Measurements from ENCODE around the gene TOX4.

The TOX4 gene

DNA sequence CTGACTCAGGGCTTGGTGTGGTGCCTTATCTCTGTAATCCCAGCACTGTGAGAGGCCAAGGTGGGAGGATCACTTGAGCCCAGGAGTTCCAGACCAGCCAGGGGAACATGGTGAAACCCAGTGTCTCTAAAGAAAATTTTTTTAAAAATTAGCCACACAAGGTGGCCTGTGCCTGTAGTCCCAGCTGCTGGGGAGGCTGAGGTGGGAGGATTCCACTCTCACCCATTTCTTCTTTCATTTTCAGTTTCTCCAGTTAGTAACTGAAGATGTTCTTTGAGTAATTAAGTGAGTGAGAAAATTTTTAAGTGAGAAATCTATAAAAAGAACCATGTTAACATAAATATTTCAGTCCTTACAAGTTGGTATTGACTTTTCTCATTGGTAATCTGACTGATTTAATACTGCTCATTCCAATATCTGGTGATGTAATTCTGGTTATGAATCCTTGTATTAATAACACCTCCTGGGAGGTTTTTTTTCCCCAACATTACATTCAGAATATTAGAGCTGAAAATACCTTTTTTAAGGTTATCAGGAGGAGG is 28.1 kb downstream of the TOX4 start:
- DNase-seq, result no peak

DNA sequence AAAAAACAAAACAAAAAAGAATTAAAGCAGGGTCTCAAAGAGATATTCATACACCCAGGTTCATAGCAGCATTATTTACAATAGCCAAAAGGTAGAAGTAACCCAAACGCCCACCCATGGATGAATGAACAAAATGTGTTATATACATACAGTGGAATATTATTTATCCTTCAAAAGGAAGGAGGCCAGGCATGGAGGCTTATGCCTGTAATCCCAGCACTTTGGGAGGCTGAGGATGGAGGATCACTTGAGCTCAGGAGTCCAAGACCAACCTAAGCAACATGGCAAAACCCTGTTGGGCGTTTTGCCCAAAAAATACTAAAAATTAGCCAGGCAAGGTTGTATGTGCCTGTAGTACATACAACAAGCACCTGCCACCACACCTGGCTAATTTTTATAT is 29.6 kb downstream of the TOX4 start:
- no peak for DNase-seq

DNA sequence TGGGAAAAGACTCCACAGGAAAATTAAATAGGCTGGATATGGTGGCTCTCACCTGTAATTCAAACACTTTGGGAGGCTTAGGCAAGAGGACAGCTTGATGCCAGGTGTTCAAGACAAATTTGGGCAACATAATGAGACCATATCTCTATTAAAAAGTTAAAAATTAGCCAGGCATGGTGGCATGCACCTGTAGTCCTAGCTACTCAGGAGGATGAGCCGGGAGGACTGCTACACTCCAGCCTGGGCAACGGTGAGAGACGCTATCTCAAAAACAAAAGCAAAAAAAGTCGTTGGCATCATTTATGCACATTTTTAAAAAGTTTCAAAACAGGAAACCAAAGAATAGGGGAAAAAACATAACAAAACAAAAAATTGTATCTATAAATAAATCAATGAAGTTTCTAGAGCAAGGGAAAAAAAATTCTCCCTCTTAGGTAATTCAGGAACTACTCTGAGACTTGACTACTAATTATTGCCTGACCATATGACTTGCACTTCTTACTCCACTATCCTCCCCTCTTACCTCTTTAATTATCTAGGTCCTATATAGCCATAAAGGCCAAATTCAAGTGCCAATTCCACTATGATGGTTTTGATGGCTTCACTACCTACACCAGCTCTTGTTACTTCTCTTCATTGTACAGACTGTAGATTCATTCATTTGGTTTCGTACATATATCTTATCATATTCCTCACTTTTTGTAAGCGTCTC is 32.6 kb downstream of the TOX4 start:
- no peak for DNase-seq

DNA sequence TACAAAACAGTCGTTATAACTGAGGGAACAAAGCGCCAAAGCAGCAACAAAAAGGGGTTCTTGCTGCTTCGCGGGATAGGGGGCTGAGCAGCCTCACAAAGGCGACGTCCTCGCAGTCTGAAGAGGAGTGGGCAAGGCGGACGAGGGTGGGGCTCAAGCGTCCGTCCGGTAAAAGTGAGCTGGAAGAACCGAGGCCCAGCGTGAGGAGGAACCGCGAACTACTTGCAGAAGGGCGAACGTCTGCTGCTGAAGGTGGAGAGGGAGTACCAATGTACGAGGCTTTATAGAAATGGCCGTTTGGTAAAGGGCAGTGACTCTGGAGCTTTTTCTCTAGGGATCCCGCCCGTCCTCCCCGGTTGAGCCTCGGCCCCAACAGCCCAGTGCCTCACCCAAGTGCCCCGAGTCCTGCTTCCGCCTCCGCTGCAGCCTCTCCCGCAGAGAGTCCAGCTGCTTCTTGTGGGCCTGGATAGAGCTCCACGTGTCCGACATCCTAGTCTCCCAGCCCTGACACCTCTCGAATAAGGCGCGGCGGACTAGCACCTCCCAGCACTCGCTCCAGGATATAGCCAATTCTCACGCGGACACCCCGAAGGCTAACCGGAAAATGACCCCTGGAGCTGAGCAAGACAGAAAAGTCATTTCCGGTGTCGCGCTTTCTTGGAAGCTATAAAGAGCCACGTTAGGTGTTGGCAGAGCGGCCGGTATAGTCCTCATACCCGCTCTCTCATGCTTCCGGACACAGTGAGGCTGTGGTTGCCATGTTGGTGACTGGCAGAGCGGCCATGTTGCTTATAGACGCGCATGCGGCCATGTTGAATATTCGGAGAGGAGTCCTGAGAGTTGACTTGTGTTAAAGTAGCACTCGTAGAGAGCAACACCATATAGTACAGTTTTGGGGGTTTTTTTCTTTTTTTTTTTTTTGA is 34.0 kb downstream of the TOX4 start, which contains the start of gene METTL3:
Gene METTL3, minus strand, starts transcription at position 606 of the 923 bp plus-strand sequence. Its CDS starts 117 bp downstream, at position 489.
- peak; percentile 97 for DNase-seq

DNA sequence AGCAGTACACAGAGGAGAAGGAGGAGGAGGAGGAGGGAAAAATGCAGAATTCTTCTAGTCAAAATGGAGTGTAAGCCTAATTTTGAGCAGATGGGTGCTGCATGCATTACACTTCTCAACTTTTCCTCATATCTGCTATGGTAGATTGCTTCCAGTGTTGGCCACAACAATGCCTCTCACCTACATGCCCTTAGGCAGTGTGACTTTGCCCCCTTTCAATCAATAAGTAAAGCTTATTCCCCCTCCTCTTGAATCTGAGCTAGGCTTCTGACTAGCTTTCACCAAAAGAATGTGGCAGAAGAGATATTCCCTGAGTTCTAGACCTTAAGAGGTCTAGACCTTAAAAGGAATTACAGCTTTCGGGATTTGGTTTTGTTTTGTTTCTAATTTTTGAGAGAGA is 37.3 kb downstream of the TOX4 start:
- no peak for DNase-seq

DNA sequence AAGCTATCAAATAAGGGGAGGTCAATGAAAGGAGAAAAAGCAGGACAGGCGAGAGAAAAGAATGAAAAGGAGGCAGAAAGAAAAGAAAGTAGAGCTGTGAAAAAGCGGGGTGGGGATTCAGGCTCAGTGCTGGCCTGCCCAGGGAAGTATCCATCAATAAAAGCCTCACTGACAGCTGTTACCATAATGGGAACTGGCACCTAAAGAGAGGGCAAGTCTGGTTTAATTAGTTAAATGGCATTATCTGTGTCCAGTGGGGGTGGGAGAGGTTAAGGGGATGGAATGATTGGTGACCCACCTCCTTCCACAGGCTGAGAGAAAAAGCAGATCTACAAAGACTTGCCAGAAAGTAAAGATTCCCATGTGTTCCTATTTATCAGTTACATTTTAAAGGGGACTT is 41.7 kb downstream of the TOX4 start:
- no peak for DNase-seq

DNA sequence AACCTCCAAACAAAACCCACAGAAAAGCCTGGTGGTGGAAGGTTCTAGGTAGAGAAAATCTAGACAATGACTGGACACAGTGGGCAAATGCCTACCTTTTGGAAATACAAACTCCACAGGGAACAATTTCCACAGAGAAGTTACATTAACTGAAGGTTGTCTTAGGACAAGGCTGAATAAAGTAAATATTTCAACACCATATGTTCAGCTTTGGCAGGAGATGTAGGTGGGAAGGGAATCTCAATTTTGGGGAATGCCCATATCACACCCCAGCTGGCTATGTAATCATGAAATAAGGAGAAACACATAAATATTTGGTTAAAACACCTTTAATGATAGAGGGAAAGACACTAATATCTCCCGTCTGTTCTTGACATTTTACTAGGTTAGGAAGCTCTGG is 43.8 kb downstream of the TOX4 start:
- DNase-seq, result no peak

DNA sequence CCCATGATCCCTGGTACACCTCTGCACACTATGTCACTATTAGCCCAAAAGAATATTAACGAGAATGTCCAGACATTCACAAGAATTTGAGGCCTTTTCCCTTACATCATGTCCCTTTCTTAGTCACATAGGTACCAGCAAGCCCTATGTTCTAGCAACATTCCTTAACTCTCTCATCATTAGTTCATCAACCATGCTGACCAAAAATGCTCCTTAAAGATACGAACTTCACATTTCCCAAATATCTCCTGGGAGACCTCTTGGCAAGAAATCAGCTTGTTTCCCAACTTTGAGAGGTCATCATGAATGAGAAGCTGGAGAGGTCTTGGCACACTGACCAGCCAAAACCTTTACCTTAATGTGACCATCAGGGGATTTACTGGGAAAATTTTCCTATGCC is 44.5 kb downstream of the TOX4 start:
- DNase-seq, result no peak

DNA sequence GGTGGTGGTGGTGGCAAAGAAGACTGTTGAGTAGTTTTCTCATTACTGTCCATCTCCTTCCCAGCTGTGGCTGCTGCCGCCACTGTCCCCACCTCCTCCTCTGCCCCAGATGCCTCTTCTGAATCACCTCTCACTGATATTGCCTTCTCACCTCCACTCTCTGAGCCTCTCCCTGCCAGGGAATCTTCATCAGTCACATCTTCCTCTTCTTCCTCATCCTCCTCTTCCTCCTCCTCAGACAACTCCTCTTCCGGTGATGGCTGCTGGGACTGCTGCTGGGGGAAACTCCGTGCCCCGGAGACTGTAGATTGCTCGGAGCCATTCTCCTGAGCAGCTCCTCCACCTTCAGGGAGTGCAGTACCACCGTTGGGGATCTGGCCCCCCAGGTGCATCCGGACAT is 46.2 kb downstream of the TOX4 start:
- no peak for DNase-seq

DNA sequence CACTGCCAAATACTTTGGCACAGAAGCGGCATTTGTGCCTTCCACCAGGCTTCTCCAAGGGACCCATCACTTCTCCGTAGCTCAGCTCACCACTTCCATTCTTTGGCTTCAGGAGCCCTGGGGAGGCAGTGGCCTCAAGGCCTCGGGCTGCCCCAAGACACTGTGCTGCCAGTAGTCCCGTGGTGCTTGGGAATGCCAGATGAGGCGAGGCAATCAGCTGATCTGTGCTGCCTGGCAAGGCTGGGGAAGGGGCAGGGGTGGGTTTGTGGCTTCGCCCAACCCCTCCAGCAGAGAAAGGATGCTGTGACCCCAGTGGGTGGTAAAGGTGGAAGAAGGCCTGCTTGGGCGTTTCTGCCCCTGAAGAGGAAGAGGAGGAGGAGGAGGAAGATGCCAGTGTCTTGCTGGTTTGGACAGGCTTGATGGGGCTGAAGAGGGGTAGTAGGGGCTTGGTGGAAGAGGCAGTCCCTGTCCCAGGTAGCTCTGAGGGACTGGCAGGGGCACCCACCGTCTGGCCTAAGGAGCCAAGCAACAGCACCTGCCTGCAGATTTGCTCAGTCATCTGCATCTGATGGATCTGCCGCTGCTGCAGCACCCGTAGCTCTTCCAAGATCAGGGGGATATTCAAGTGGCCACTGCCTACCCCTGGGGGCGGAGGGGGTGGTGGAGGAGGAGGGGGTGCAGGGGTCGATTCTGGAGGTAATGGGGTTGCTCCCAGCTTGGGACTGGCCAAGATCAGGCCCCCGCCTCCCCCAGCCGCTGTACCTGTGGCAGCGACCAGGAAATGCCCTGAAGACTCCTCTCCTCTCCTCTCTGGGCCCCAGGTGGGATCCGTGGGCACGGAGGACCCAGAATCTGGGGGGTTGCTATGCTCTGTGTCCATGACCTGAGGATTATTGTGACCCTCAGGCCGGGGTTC is 47.8 kb downstream of the TOX4 start:
- DNase-seq, result no peak

DNA sequence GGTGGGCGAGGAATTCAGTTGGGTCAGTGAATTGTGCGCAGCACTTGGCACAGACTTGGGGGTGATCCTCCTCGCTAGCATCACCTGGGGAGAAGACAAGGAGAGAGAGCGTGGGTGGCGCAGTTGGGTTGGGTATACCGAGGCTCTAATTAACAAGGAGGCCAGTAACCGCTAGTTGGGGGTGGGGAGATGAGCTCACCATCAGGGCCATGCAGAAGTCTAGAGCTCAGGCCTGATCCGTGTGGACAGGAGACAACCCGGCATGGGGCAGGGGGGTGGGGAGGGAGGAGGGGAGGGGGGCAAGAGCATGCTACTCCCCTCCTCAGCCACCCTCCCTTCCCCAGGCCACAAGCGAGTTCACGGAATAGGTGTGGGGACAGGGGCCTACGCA is 48.6 kb downstream of the TOX4 start:
- no peak for DNase-seq

DNA sequence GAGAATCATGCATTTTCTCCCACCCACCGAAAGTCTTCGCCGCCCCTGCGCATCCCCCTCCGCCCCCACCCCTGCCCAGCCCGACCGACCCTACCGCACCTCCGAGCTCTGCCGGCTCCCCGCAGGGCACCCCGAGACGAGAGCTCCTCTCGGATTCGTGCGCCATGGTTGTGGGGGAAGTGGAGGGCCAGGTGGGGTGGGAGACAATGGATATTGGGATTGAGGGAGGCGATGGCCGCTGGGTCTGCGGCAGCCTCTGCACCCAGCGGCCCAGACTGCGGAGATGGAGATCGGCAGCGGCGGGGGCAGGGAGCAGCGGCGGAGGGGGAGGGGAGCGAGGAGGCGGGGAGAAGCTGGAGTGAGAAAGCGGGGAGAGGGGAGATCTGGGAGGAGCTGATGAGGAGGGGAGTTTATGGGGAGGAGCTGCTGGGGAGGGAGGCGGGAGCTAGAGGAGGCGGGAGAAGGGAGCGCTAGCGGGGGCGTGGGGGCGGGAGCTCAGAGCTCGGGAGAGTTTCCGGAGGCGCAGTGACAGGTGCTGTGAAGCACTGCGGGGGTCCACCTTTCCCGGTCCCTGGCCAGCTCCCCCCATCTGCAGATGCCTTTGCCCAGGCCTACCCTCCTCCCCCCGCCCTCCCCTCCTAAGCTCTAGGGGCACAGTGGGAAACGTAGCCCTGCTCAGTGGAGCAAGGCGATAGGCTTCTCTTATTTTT is 49.1 kb downstream of the TOX4 start, which contains the start of gene SALL2:
Gene SALL2, minus strand, starts transcription at position 385 of the 710 bp plus-strand sequence. Its CDS starts 219 bp downstream, at position 166.
- DNase-seq, result peak; percentile 59

DNA sequence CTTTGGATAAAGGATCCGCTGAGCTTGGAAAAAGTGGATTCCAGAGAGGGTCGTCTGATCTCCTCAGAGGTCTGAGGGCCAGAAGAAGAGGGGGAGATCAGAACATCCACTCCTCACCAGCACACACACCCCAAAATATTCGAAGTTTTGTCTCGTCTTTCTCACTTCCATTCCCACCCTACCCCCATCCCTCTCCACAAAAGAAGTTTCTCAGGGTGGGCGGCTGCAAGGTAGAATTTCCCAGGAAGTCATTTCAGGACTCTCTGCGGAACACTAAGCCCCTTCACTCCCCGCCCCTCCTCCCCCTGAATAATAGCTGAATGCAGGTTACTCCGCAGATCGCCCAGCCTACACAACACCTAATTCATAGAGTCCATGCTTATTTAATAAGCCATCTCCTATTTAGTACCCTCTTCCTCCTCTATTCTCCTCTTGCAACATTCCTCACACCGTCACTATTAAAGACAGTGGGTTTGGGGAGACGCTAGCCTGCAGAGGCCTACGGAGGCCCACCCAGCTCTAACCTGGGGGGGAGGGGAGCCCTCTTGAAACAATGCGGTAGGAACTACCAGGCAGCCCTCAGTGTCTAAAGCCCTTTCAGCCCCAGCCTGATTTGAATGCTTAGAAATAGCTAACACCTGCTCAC is 49.8 kb downstream of the TOX4 start:
- no peak for DNase-seq

DNA sequence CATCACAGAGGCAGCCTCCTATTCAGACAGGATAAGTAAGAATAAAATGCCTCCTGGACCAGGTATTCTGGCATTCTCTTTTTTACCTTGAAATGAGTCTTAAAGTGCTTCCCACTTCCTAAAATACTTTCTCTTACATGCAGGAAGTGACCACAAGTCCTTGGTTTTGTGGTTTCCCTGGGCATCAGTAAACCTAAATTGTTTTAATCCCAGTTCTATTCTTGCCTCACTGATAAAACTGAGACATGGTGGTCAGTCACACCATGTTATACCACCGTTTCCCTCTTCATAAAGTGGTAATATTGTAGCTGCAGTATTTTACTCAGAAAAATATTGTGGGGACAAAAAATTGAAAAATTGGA is 50.3 kb downstream of the TOX4 start:
- DNase-seq, result no peak

DNA sequence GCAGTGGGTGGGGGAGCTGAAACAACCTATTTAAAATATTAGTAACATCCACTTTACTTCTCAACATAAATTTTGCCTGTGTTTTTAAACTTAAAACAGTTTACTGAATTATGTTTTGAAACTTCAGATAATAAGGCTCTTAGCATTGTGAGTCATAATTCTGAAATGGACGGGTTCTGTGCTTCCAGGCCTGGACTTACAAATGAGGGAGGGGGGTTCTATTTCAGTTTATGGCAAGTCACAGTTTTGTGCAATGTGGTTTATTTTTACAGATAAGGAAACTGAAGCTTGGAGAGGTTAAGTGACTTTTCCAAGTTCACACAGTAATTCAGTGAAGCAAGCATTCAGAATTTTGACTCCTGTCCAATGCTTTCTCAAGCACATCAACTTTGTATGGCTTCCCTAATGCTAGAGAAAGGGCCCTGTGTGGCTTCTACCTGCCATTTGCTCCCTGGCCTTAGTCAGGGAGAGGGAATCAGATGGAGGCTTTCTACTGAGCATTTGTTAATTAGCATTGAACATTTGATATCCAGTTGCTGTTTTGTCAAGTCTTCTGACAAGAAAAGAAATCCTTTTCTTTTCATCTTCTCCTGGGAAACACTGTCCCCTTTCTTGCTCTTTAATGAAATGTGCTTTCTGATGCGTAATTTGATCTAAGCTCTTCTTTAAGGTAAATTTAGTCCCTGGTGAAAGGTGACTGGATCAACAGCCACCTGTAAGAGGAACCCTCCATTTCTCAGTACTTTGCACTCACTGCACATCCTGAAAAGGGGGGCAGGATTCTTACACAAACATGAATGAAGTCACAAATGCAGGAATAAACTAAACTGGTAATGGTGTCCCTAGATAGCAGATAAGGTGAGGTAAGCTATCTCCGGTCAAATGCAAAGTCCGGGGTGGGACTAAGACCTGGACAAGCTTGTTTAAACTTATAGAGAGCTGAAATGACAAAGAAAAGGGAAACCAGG is 51.7 kb downstream of the TOX4 start:
- no peak for DNase-seq

DNA sequence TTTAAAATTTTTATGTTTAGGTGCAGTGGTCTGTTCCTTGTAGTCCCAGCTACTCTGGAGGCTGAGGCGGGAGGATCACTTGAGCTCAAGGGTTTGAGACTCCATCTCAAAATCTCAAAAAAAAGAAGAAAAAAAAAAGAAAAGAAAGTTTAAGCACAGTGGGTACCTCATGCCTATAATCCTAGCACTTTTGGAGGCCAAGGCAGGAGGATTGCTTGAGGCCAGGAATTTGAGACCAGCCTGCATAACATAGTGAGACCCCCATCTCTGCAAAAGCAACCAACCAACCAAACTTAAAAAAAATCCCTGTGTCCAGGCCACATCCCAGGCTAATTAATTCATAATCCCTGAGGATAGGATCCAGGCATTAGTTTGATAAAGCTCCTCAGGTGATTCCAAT is 52.5 kb downstream of the TOX4 start:
- DNase-seq, result no peak

DNA sequence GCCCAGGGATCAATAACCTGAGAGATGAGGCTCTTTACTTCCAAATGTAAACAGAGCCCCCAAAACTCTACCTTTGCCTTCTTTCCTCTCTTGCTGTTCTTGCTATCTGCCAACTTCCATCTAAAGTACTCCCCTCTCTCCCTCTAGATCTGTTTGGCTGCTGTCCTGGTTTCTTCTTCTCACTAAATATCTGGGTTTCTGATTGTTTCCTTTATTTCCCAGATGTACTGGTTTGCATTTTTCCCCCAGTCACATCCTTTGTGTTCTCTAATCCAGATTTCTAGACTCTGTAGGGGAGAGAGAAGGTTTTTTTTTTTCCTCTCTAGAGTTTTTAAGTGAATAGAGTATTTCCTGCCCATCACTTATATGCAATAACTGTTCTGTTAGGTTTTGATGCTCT is 56.3 kb downstream of the TOX4 start:
- DNase-seq, result no peak

DNA sequence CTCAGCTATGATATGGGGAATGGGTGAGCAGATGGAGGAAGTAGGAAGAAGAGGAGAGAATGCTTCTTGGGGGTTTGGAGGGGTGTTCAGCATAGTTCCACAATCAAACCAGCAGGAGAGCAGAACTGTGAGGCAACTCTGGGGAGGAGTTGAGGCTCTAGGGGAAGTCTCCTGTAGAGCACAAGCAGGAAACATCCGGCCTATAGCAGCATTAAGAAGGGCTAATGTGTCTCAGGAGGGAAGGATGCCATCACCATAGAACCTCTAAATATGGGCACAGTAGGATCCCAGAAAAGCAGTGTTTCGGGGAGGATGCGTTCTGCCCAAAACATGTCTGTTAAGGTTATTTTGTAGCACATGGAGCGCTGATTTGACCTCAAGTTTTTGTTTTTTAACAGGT is 57.6 kb downstream of the TOX4 start:
- no peak for DNase-seq

DNA sequence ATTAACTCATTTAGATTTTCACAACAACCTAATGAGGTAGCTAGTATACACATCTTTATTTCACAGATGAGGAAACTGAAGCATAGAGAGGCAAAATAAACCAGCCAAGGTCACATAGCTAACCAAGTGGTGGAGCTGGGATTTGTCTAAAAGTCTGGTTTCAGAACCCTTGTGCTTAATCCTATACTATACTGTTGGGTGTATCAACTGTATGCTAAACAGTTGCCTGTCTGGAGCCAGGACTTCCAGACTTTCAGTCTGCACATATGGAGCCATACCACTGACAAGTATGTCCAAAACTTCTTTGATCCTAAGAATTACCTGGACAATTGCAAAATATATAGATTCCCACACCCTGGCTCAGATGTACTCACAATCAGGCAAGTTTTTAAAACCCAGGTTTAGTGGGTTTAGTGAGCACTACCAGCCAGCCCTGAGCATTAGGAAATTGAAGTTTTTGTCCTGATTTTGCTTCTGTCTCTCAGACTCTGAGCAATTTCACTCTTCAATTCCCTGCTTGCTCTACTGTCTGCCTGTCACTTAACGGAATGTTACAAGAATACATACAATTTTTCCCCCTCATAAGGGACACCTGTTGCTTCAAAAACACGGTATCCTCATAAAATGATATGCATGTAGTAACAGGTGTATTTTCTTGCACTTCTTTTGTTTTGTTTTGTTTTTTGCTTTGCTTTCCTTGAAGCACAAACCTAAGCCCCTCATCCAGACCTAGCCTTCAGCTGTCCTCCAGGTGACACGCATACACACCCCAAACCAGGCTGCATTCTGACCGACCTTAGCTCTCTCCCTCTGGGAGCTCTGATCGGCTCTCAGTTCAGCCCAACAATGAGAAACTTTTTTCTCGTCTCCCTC is 58.8 kb downstream of the TOX4 start:
- no peak for DNase-seq

Data from CD4-positive, alpha-beta T cell treated with Interleukin-4 for 4 hours (primary cell).